GM19438 (cell line): ENCODE data around the gene THAP7.

Experiments
- ATAC-seq: cut with Tn5 transposase; IDR thresholded peaks from one replicate; pipeline ENCODE4 v1.9.1; 2021; ENCODE audit warnings: low read depth; ENCODE audit not compliant: unreplicated experiment

Gene THAP7

DNA sequence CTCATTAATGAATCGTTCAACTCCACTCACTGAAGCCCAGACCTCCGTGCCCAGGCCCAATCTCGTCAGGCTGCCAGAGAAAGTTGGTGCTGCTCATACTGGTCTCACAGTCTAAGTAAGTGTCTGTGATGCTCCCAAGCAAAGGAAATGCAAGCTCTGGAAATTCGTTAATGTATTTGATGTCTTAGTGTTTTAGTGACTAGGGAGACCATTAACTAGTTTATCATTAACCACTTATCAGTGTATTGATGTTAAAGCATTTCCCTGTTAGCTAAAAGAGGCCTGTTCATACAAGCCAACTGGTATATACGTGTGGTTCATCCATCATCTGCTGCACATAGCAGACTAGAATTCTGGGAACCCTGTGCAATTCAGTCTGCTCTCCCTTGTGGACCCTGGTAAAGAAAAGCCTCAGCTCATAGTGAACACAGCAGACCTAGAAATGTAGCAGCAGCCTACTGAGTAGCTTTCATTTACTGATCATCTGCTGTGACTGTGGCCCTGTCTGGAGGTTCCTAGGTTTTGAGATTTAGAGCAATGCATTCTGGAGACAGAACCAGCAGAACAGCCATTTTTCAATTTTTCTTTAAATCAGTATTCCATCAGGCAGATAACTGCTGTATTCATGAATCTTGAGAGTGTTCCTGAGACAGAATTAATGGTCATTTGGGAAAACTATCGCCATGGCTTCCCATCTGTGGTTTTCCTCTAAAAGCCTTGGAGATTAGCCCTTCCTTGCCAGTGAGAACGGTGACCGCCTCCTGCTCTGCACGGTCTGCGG is 50.6 kb downstream of the THAP7 start:
- ATAC-seq, result no peak

DNA sequence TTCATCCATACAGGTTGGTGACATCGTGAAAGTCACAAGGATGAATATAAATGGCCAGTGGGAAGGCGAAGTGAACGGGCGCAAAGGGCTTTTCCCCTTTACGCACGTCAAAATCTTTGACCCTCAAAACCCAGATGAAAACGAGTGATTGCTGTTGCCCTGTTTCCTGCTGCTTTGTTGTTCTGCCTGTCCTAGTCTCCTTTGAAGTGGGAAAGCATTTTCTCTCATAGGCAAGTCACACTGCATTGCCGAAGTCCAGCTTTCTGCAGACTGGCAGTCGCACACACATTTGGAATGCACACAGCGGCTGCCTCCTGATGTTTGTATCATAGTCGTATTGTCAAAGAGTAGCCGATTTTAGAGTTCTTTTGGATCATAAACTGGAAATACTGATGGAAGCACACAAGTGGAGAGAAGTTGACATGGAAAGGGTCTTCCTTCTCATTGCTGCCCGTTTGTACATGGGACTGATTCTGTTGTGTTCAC is 52.2 kb downstream of the THAP7 start:
- no peak for ATAC-seq
